OCI-LY7 (cell line): ENCODE measurements around the gene MN1.

ENCODE experiments used
- EZH2phosphoT487 ChIP-seq: fragments of 200-600 bp; sonication (generic); IDR thresholded peaks from 2 replicates; pipeline ENCODE4 v1.6.1; 2018; ENCODE audit warnings: low read depth, borderline replicate concordance, mild to moderate bottlenecking, mixed run types, antibody characterized with exemption, low read length, moderate library complexity, mixed read lengths
- TF ChIP-seq, protein P1 (sequence below): fragments of 200-600 bp; sonication (generic); conservative IDR thresholded peaks from 2 replicates; pipeline ENCODE4 v1.5.1; 2014; ENCODE audit warnings: mild to moderate bottlenecking, antibody characterized with exemption, low read length, moderate library complexity, mixed read lengths

DNA sequence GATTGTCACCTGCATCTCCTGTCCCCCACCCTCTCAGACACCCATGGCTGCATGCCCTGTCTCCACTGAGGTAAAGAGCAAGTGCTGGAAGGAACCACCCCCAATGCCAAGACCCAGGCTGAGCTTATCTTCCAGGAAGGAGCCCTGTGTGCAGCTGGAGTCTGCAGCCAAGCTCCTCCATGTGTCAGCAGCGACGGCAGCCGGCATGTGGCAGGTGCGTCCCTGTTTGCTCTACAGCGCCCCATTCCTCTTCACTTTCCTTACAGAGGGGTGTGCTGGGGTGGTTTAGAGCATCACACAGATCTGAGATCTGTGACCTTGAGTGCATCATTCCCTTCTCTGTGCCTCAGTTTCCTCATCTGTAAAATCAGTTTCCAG, 7.7 kb upstream of the MN1 start:
- TF ChIP-seq, protein P1, sequence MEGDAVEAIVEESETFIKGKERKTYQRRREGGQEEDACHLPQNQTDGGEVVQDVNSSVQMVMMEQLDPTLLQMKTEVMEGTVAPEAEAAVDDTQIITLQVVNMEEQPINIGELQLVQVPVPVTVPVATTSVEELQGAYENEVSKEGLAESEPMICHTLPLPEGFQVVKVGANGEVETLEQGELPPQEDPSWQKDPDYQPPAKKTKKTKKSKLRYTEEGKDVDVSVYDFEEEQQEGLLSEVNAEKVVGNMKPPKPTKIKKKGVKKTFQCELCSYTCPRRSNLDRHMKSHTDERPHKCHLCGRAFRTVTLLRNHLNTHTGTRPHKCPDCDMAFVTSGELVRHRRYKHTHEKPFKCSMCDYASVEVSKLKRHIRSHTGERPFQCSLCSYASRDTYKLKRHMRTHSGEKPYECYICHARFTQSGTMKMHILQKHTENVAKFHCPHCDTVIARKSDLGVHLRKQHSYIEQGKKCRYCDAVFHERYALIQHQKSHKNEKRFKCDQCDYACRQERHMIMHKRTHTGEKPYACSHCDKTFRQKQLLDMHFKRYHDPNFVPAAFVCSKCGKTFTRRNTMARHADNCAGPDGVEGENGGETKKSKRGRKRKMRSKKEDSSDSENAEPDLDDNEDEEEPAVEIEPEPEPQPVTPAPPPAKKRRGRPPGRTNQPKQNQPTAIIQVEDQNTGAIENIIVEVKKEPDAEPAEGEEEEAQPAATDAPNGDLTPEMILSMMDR: no peak
- TF ChIP-seq EZH2phosphoT487: no peak
